Parathyroid adenoma (tissue), 2 donors: ENCODE measurements around the gene EPHB1.

Experiments used
- H2AFZ ChIP-seq: fragments of 300-600 bp; sonication (generic); one replicate; pipeline ENCODE4 v1.7.0; 2017; ENCODE audit warnings: antibody characterized with exemption, mild to moderate bottlenecking
- H3K27ac ChIP-seq: fragments of 300-600 bp; sonication (generic); one replicate; pipeline ENCODE4 v1.7.0; 2017
- H3K27me3 ChIP-seq: fragments of 300-600 bp; sonication (generic); one replicate; pipeline ENCODE4 v1.7.0; 2017; ENCODE audit warnings: low read length; ENCODE audit not compliant: control insufficient read depth, insufficient read depth
- H3K36me3 ChIP-seq: fragments of 300-600 bp; sonication (generic); one replicate; pipeline ENCODE4 v1.7.0; 2017; ENCODE audit warnings: low read length; ENCODE audit not compliant: control insufficient read depth, insufficient read depth
- H3K4me1 ChIP-seq: fragments of 300-600 bp; sonication (generic); one replicate; pipeline ENCODE4 v1.7.0; 2017; ENCODE audit warnings: control low read depth
- H3K4me2 ChIP-seq: fragments of 300-600 bp; sonication (generic); one replicate; pipeline ENCODE4 v1.7.0; 2017; ENCODE audit warnings: low read length
- H3K4me3 ChIP-seq: fragments of 300-600 bp; sonication (generic); one replicate; pipeline ENCODE4 v1.7.0; 2017; ENCODE audit warnings: low read depth, low read length
- H3K79me2 ChIP-seq: fragments of 300-600 bp; sonication (generic); one replicate; pipeline ENCODE4 v1.7.0; 2017; ENCODE audit warnings: control low read depth
- H3K9ac ChIP-seq: fragments of 300-600 bp; sonication (generic); one replicate; pipeline ENCODE4 v1.7.0; 2017; ENCODE audit warnings: mild to moderate bottlenecking
- H3K9me3 ChIP-seq: fragments of 300-600 bp; sonication (generic); one replicate; pipeline ENCODE4 v1.7.0; 2017; ENCODE audit warnings: low read length; ENCODE audit not compliant: control insufficient read depth
- TF ChIP-seq, protein P1 (sequence below): fragments of 300-600 bp; sonication (generic); IDR thresholded peaks from one replicate; pipeline ENCODE4 v1.7.0; 2017; ENCODE audit warnings: antibody characterized with exemption, mild to moderate bottlenecking
- donor health status: primary hyperparathyroidism.

The EPHB1 gene

DNA sequence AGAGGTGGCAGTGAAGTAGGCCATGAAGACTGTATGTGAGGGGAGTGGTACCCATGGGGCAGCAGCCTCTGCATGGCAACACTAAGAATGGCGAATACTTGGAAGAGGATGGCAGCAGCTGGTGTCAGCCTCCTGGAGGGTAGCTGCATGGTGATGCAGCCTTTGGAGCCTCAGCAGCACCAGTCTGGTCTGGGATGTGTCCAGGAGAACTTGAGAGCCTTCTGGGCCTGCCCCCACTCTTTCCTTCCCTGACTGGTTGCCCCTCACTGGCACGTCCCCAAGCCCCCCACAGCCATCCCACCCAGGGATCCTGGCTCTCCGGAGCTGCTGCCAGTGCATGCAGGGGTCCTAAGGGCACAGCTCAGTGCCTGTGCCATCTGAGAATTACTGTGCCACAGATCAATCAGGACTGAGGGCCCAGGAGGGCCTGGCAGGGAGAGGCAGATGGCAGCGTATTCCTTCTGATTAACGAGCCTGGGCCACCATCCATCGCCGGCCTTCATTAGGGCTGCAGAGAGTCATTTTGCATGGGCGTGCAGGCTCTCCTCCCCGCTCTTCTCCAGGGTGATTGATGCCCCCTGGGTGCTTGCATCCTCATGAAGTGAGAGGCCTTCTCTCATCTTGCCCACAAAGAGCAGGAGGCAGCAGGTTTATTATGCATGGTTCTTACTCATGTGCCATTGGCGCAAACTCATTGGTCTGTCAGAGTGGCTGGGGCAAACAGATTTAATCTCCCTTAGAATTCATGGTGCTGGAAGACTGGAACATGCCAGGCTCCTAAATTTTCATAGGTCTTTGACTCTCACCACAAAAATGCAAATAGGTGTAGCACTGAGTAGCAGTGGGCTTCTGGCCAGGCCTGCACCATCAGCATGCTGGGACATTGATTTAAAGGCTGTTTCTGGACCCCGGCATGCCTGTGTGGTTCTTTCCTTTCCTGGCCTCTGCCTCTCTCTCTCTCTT, 116.8 kb downstream of the EPHB1 start:
- H3K27me3 ChIP-seq, result no peaks in the 10 kb centered on the region
- TF ChIP-seq, protein P1, sequence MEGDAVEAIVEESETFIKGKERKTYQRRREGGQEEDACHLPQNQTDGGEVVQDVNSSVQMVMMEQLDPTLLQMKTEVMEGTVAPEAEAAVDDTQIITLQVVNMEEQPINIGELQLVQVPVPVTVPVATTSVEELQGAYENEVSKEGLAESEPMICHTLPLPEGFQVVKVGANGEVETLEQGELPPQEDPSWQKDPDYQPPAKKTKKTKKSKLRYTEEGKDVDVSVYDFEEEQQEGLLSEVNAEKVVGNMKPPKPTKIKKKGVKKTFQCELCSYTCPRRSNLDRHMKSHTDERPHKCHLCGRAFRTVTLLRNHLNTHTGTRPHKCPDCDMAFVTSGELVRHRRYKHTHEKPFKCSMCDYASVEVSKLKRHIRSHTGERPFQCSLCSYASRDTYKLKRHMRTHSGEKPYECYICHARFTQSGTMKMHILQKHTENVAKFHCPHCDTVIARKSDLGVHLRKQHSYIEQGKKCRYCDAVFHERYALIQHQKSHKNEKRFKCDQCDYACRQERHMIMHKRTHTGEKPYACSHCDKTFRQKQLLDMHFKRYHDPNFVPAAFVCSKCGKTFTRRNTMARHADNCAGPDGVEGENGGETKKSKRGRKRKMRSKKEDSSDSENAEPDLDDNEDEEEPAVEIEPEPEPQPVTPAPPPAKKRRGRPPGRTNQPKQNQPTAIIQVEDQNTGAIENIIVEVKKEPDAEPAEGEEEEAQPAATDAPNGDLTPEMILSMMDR, result no peak
- no peak overlapping the region for H3K27ac ChIP-seq
- H2AFZ ChIP-seq, result no peak overlapping the region
- no peaks in the 10 kb centered on the region for H3K9me3 ChIP-seq
- no peaks in the 10 kb centered on the region for H3K79me2 ChIP-seq
- H3K4me1 ChIP-seq, result no peaks in the 10 kb centered on the region
- H3K9ac ChIP-seq, result no peak overlapping the region
- no peak overlapping the region for H3K4me2 ChIP-seq
- no peak overlapping the region for H3K4me3 ChIP-seq
- H3K36me3 ChIP-seq, result no peaks in the 10 kb centered on the region

DNA sequence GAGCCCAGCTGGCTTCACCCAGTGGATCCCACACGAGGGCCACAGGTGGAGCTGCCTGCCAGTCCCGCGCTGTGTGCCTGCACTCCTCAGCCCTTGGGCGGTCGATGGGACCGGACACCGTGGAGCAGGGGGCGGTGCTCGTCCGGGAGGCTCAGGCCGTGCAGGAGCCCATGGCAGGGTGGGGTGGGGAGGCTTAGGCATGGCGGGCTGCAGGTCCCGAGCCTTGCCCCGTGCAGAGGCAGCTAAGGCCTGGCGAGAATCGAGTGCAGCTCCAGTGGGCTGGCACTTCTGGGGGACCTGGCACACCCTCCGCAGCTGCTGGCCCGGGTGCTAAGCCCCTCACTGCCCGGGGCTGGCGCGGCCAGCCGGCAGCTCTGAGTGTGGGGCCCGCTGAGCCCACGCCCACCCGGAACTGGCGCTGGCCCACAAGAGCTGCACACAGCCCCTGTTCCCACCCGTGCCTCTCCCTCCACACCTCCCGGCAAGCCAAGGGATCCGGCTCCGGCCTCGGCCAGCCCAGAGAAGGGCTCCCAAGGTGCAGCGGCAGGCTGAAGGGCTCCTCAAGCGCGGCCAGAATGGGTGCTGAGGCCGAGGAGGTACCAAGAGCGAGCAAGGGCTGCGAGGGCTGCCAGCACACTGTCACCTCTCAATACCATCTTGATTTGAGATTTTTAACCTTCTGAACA, 121.4 kb downstream of the EPHB1 start:
- Histone ChIP-seq H3K9me3 (no peaks in the 10 kb centered on the region), H2AFZ (no peak overlapping the region), H3K9ac (no peak overlapping the region), H3K36me3 (no peaks in the 10 kb centered on the region), H3K79me2 (no peaks in the 10 kb centered on the region), H3K27me3 (no peaks in the 10 kb centered on the region), H3K27ac (no peak overlapping the region), H3K4me2 (no peak overlapping the region), H3K4me3 (no peak overlapping the region), H3K4me1 (no peaks in the 10 kb centered on the region)
- TF ChIP-seq, protein P1, result no peak

DNA sequence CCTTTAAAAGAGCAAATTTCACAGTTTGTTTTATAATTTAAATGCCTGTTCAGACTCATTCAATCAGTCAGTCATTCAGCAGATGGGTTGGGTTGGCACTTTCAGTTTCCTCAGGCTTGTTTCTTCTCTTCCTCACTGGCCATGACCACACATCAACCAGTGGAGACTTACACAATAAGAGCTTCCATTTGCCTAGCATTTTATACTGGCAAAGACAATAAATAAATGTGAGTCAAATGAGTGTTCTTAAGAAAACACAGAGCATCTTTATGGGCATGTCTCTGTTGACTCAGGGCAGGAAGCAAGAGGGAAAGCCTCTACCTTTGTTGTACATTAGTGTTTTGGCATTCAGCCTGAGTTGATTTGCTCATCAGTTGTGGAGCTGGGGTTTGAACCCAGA, 122.6 kb downstream of the EPHB1 start:
- H3K27me3 ChIP-seq, result no peaks in the 10 kb centered on the region
- TF ChIP-seq, protein P1, result no peak
- no peaks in the 10 kb centered on the region for H3K79me2 ChIP-seq
- no peaks in the 10 kb centered on the region for H3K9me3 ChIP-seq
- no peak overlapping the region for H3K4me3 ChIP-seq
- no peaks in the 10 kb centered on the region for H3K4me1 ChIP-seq
- no peak overlapping the region for H3K27ac ChIP-seq
- no peak overlapping the region for H2AFZ ChIP-seq
- H3K4me2 ChIP-seq, result no peak overlapping the region
- H3K36me3 ChIP-seq, result no peaks in the 10 kb centered on the region
- no peak overlapping the region for H3K9ac ChIP-seq

DNA sequence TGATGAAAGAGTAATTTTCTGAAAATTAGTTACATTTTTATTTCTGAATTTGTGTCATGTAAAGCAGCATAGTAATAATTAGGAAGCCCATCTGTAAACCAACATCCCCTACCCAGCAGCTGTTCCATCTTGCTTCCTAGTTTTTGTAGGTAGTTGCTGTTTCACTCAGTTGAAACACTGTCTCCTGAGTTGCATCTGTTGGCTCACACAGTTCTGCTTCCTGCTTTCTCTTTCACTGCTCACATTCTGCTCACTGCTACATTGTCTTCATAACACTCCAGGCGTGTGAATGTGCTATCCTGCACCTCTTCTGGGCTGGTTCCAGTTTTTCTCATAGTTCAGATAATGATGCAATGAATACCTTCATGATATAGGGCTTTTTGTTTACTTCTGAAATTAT, 123.4 kb downstream of the EPHB1 start:
- Histone ChIP-seq H3K27ac (no peak overlapping the region), H3K4me3 (no peak overlapping the region), H3K9me3 (no peaks in the 10 kb centered on the region), H3K9ac (no peak overlapping the region), H2AFZ (no peak overlapping the region), H3K79me2 (no peaks in the 10 kb centered on the region), H3K4me2 (no peak overlapping the region), H3K4me1 (no peaks in the 10 kb centered on the region), H3K27me3 (no peaks in the 10 kb centered on the region), H3K36me3 (peaks cover under 1% of the 10 kb centered on the region)
- TF ChIP-seq, protein P1, result no peak
